HepG2 (cell line): ENCODE results near the gene SELL. TPM values are rescaled to one million over a fixed set of nuclear protein-coding genes. Genes with fewer than 3 reads are reported as not detected.

ENCODE experiments used
- BCL3 ChIP-seq: sonication (generic); formaldehyde crosslinking; IDR thresholded peaks from 2 replicates; pipeline ENCODE4 v1.5.1; 2020; ENCODE audit warnings: mild to moderate bottlenecking, missing genetic modification reagents, moderate library complexity
- CREB3 ChIP-seq: sonication (generic); formaldehyde crosslinking; IDR thresholded peaks from 2 replicates; pipeline ENCODE4 v1.5.0; 2020; ENCODE audit warnings: missing genetic modification reagents
- ELF3 ChIP-seq: IDR thresholded peaks from 2 replicates; pipeline ENCODE4 v1.6.1; 2016; ENCODE audit warnings: missing genetic modification reagents, missing compliant biosample characterization
- GTF3A ChIP-seq: sonication (generic); formaldehyde crosslinking; conservative IDR thresholded peaks from 2 replicates; pipeline ENCODE4 v1.4.0; 2020; ENCODE audit warnings: mild to moderate bottlenecking, missing genetic modification reagents
- KDM2A ChIP-seq: sonication (generic); formaldehyde crosslinking; IDR thresholded peaks from 2 replicates; pipeline ENCODE4 v1.4.0; 2020; ENCODE audit warnings: low read depth, missing genetic modification reagents, borderline replicate concordance
- MEF2D ChIP-seq: sonication (generic); formaldehyde crosslinking; IDR thresholded peaks from 2 replicates; pipeline ENCODE4 v1.5.1; 2020; ENCODE audit warnings: mild to moderate bottlenecking, missing genetic modification reagents
- MTF1 ChIP-seq: sonication (generic); formaldehyde crosslinking; IDR thresholded peaks from 2 replicates; pipeline ENCODE4 v1.5.0; 2020; ENCODE audit warnings: missing genetic modification reagents
- NFIC ChIP-seq: IDR thresholded peaks from 2 replicates; pipeline ENCODE4 v1.6.1; 2012; ENCODE audit warnings: mild to moderate bottlenecking, low read length, inconsistent platforms
- NFYC ChIP-seq: IDR thresholded peaks from 2 replicates; pipeline ENCODE4 v1.6.1; 2016; ENCODE audit warnings: missing genetic modification reagents, missing compliant biosample characterization
- NR1H2 ChIP-seq: sonication (generic); formaldehyde crosslinking; IDR thresholded peaks from 2 replicates; pipeline ENCODE4 v1.8.1; 2022; ENCODE audit warnings: low read depth, missing genetic modification reagents, borderline replicate concordance
- PAWR ChIP-seq: sonication (generic); formaldehyde crosslinking; IDR thresholded peaks from 2 replicates; pipeline ENCODE4 v1.4.0; 2020; ENCODE audit warnings: missing genetic modification reagents, mild to moderate bottlenecking, borderline replicate concordance
- SALL2 ChIP-seq: sonication (generic); formaldehyde crosslinking; IDR thresholded peaks from 2 replicates; pipeline ENCODE4 v1.8.1; 2023; ENCODE audit warnings: mild to moderate bottlenecking, missing genetic modification reagents, inconsistent platforms
- SNAI1 ChIP-seq: sonication (generic); formaldehyde crosslinking; IDR thresholded peaks from 2 replicates; pipeline ENCODE4 v1.5.0; 2020; ENCODE audit warnings: mild to moderate bottlenecking, missing genetic modification reagents, borderline replicate concordance
- TBL1XR1 ChIP-seq: fragments of 150-350 bp; IDR thresholded peaks from 2 replicates; pipeline ENCODE4 v1.6.1; 2014; ENCODE audit warnings: borderline replicate concordance, low read length; ENCODE audit not compliant: partially characterized antibody
- ZFP37 ChIP-seq: sonication (generic); formaldehyde crosslinking; IDR thresholded peaks from 2 replicates; pipeline ENCODE4 v1.4.0; 2020; ENCODE audit warnings: missing genetic modification reagents, borderline replicate concordance
- ZFP82 ChIP-seq: sonication (generic); formaldehyde crosslinking; IDR thresholded peaks from 2 replicates; pipeline ENCODE4 v1.5.1; 2020; ENCODE audit warnings: mild to moderate bottlenecking, missing genetic modification reagents, borderline replicate concordance
- ZNF263 ChIP-seq: sonication (generic); formaldehyde crosslinking; IDR thresholded peaks from 2 replicates; pipeline ENCODE4 v1.4.0; 2020; ENCODE audit warnings: missing genetic modification reagents
- ZNF274 ChIP-seq: sonication (generic); formaldehyde crosslinking; IDR thresholded peaks from 2 replicates; pipeline ENCODE4 v1.5.1; 2020; ENCODE audit warnings: mild to moderate bottlenecking, missing genetic modification reagents
- ZNF331 ChIP-seq: sonication (generic); formaldehyde crosslinking; IDR thresholded peaks from 2 replicates; pipeline ENCODE4 v1.4.0; 2020; ENCODE audit warnings: missing genetic modification reagents
- ZNF501 ChIP-seq: sonication (generic); formaldehyde crosslinking; IDR thresholded peaks from 2 replicates; pipeline ENCODE4 v1.5.1; 2020; ENCODE audit warnings: mild to moderate bottlenecking, moderate library complexity, missing genetic modification reagents
- ZNF687 ChIP-seq: sonication (generic); formaldehyde crosslinking; IDR thresholded peaks from 2 replicates; pipeline ENCODE4 v1.5.1; 2020; ENCODE audit warnings: mild to moderate bottlenecking, missing genetic modification reagents, moderate library complexity
- ZSCAN12 ChIP-seq: sonication (generic); formaldehyde crosslinking; IDR thresholded peaks from 2 replicates; pipeline ENCODE4 v1.9.0; 2021; ENCODE audit warnings: mild to moderate bottlenecking, missing genetic modification reagents
- polyA plus RNA-seq, 8 experiments: library from polyadenylated mRNA; depleted of rRNA in 3 of 8; stranded (reverse) in 7 of 8; unstranded in 1 of 8; fragments of >200 nt; fragmentation: Illumina TruSeq in 4 of 8; extraction: Trizol in 4 of 8; gene quantifications; 2 replicates each; pipeline versions ENCODE4 v1.2.1 to v1.2.3, GENCODE V29; 2011 to 2016; ENCODE audit warnings: low read depth in 4 of 8, missing spikeins in 1 of 8, mixed read lengths in 1 of 8; ENCODE audit not compliant: insufficient read depth in 1 of 8
- total RNA-seq, 5 experiments: library from RNA; depleted of rRNA; stranded (reverse); fragments of >200 nt; fragmentation: Illumina TruSeq; extraction: Trizol; gene quantifications; 2 replicates each; pipeline ENCODE4 v1.2.3, GENCODE V29; 2016; ENCODE audit warnings: low read depth in 1 of 5

The SELL gene
- total and polyA plus RNA-seq, 2 of the 13 experiments (the other 11 are each of a cell fraction or from before 2014, with no cell fraction given), result 0.13 to 0.18 TPM

- TF ChIP-seq BCL3 (CRISPR knock-in tag) (no peak), CREB3 (CRISPR knock-in tag) (no peak), ZNF501 (CRISPR knock-in tag) (no peak), ZNF274 (CRISPR knock-in tag) (no peak), NFYC (CRISPR knock-in tag) (no peak), ZNF331 (CRISPR knock-in tag) (peak; percentile 22; the same call in 1 of the 2 replicates), NR1H2 (no peak), ZNF687 (CRISPR knock-in tag) (no peak), ZSCAN12 (no peak), ZNF263 (CRISPR knock-in tag) (no peak), ELF3 (CRISPR knock-in tag) (peak; percentile 51; the same call in 1 of the 2 replicates), ZFP37 (no peak), MEF2D (no peak), MTF1 (CRISPR knock-in tag) (no peak), PAWR (CRISPR knock-in tag) (no peak), KDM2A (CRISPR knock-in tag) (no peak), TBL1XR1 (no peak), ZFP82 (CRISPR knock-in tag) (no peak), GTF3A (no peak), SNAI1 (CRISPR knock-in tag) (no peak), SALL2 (CRISPR knock-in tag) (no peak), NFIC (no peak)
These were observed at the start of gene SELL (continued) for GRCh38 chr1:169711469-169712308.
